Gastroesophageal sphincter (tissue), 4 donors: ENCODE data around the gene TNXB. TPM values are rescaled to one million over a fixed set of nuclear protein-coding genes. Genes with fewer than 3 reads are reported as not detected.

Source experiments
- ATAC-seq: fragments of 150-250 bp; one replicate; pipeline ENCODE4 v1.9.1; 2016; ENCODE audit warnings: mild to moderate bottlenecking, moderate library complexity
- H3K27ac ChIP-seq, 4 donors: fragments of 200-600 bp; sonication (generic) in 3 of 4; 1 replicate in 3 of 4; 2 replicates in 1 of 4; pipeline ENCODE4 v1.5.1; 2016 to 2019
- H3K27me3 ChIP-seq: fragments of 200-600 bp; sonication (generic); one replicate; pipeline ENCODE4 v1.5.1; 2019
- H3K36me3 ChIP-seq, 2 donors: fragments of 200-600 bp; sonication (generic); one replicate each; pipeline ENCODE4 v1.5.1; 2019; ENCODE audit warnings: control low read depth in 1 of 2
- H3K4me1 ChIP-seq, 3 donors: fragments of 200-600 bp; sonication (generic); 1 replicate in 2 of 3; 2 replicates in 1 of 3; pipeline ENCODE4 v1.5.1; 2016 to 2019; ENCODE audit warnings: control low read depth in 2 of 3
- H3K4me3 ChIP-seq, 2 donors: fragments of 200-600 bp; sonication (generic); one replicate each; pipeline ENCODE4 v1.5.1; 2019; ENCODE audit warnings: mild to moderate bottlenecking in 1 of 2, moderate library complexity in 1 of 2
- H3K9me3 ChIP-seq, 3 donors: fragments of 200-600 bp; sonication (generic); one replicate each; pipeline ENCODE4 v1.5.1; 2017 to 2019; ENCODE audit warnings: control low read depth in 2 of 3
- EP300 ChIP-seq: sonication (generic); formaldehyde crosslinking; IDR thresholded peaks from one replicate; pipeline ENCODE4 v1.6.1; 2017; ENCODE audit warnings: antibody characterized with exemption, mild to moderate bottlenecking
- POLR2A ChIP-seq, 2 donors: fragments of 450-650 bp; IDR thresholded peaks; one replicate each; pipeline ENCODE4 v1.6.1; 2017; ENCODE audit warnings: antibody characterized with exemption in 2 of 2, mild to moderate bottlenecking in 2 of 2, moderate library complexity in 1 of 2
- POLR2AphosphoS5 ChIP-seq: sonication (generic); formaldehyde crosslinking; IDR thresholded peaks from one replicate; pipeline ENCODE4 v1.6.1; 2017; ENCODE audit warnings: antibody characterized with exemption
- WGBS, 2 donors: methylation state at CpG; one replicate each; pipeline ENCODE4 v1.1.5; 2018; ENCODE audit warnings: low coverage in 1 of 2; 5-methylcytosine and 5-hydroxymethylcytosine counted together
- total RNA-seq, 4 donors: library from RNA; depleted of rRNA; stranded (reverse); fragments of >200 nt; gene quantifications; one replicate each; pipeline ENCODE4 v1.1.0, GENCODE V29; 2016
- TF ChIP-seq, protein P1 (sequence below), 4 experiments: fragments of 200-600 bp in 2 of 4; fragments of 450-650 bp in 2 of 4; sonication (generic) in 1 of 4; IDR thresholded peaks; one replicate each; pipeline ENCODE4 v1.5.1; 2017 to 2019; ENCODE audit warnings: antibody characterized with exemption in 4 of 4, mild to moderate bottlenecking in 2 of 4, moderate library complexity in 2 of 4

The TNXB gene
- total RNA-seq, 4 donors from 2014 or later: 148 to 394 (median 190) TPM

- H3K4me1 ChIP-seq: peaks cover 0 to 59% (median 30%) of the 10 kb centered on the region in 3 donors
- H3K36me3 ChIP-seq: peaks cover 0 to 53% of the 10 kb centered on the region in 2 donors
- H3K4me3 ChIP-seq: no peak overlapping the region
- 100% methylated on average over 1 of the region's 2 CpGs; no CpG with 5 or more reads in 1 of the 2 donors for WGBS, 2 donors
- H3K27ac ChIP-seq: peak overlapping the region in 3 of 4 donors; percentile 62 to 86 (median 71)
- H3K9me3 ChIP-seq: no peaks in the 10 kb centered on the region
- H3K27me3 ChIP-seq: peaks cover 16% of the 10 kb centered on the region
- ATAC-seq: no peak
- TF ChIP-seq, protein P1, sequence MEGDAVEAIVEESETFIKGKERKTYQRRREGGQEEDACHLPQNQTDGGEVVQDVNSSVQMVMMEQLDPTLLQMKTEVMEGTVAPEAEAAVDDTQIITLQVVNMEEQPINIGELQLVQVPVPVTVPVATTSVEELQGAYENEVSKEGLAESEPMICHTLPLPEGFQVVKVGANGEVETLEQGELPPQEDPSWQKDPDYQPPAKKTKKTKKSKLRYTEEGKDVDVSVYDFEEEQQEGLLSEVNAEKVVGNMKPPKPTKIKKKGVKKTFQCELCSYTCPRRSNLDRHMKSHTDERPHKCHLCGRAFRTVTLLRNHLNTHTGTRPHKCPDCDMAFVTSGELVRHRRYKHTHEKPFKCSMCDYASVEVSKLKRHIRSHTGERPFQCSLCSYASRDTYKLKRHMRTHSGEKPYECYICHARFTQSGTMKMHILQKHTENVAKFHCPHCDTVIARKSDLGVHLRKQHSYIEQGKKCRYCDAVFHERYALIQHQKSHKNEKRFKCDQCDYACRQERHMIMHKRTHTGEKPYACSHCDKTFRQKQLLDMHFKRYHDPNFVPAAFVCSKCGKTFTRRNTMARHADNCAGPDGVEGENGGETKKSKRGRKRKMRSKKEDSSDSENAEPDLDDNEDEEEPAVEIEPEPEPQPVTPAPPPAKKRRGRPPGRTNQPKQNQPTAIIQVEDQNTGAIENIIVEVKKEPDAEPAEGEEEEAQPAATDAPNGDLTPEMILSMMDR (IDR thresholded peaks at IDR 0.05): no peak
- TF ChIP-seq EP300 (no peak), POLR2A (IDR thresholded peaks at IDR 0.05) (no peak), POLR2AphosphoS5 (no peak)
Measured at GRCh38 chr6:32084780-32085179, 24.4 kb downstream of the TNXB start.

- Histone ChIP-seq H3K27ac (peak overlapping the region in 3 of 4 donors; percentile 62 to 86 (median 71)), H3K36me3 (peaks cover 0 to 57% of the 10 kb centered on the region in 2 donors), H3K4me3 (no peak overlapping the region), H3K4me1 (peaks cover 0 to 59% (median 30%) of the 10 kb centered on the region in 3 donors), H3K27me3 (peaks cover 16% of the 10 kb centered on the region), H3K9me3 (no peaks in the 10 kb centered on the region)
- ATAC-seq: no peak
- 86 to 94% methylated on average over 12 to 19 of the region's 22 CpGs for WGBS, 2 donors
- no peak for TF ChIP-seq EP300
- no peak for TF ChIP-seq POLR2AphosphoS5
- TF ChIP-seq POLR2A (IDR thresholded peaks at IDR 0.05): no peak
- TF ChIP-seq, protein P1 (IDR thresholded peaks at IDR 0.05): no peak
Measured at GRCh38 chr6:32083812-32084768, 25.0 kb downstream of the TNXB start.

DNA sequence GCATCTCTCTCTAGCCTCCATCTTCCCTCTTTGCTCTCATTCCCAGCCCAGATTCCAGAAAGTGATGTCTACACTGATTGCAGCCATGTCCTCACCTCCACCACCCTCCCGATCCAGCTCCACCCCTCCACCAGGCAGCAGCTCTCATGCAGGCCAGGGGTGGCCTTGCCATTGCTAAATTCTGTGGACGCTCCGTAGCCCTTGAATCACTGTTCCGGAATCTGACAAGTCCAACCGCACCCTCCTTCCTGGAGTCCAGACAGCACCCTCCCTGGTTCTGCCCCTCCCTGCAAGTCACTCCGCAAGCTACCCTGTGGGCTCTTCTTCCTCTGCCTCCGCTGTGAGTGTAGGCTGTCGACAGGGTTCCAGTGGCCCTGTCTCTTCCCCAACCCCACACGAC, 26.2 kb downstream of the TNXB start:
- TF ChIP-seq, protein P1 (IDR thresholded peaks at IDR 0.05): no peak
- TF ChIP-seq POLR2AphosphoS5: peak; percentile 32
- no peak for TF ChIP-seq POLR2A (IDR thresholded peaks at IDR 0.05)
- Histone ChIP-seq H3K36me3 (peaks cover 0 to 62% of the 10 kb centered on the region in 2 donors), H3K27ac (peak overlapping the region in 3 of 4 donors; percentile 71 to 86 (median 80)), H3K4me3 (no peak overlapping the region), H3K27me3 (peaks cover 16% of the 10 kb centered on the region), H3K4me1 (peaks cover 0 to 51% (median 27%) of the 10 kb centered on the region in 3 donors), H3K9me3 (no peaks in the 10 kb centered on the region)
- WGBS, 2 donors: 50 to 68% methylated on average over 2 to 5 of the region's 9 CpGs
- peak; percentile 81 for ATAC-seq

DNA sequence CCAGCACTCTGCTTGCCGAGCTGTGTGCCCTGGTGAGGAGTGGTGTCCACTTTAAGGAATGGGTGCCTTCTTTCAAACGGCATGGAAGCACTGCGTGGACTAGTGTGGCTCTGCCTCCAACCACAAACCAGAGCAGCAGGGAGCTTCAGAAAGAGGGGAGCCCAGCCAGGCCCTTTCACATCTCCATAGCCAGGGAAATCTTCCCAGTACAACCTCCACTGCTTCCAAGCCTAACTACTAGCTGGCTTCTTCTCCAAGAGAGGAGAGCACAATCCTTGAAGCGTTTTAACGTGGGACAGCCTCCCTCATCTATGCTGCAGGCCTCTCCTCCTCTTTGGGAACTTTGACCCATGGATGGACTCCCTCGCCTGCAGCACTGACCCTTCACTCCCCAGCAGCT, 26.7 kb downstream of the TNXB start:
- 43 to 47% methylated on average over 3 to 6 of the region's 6 CpGs for WGBS, 2 donors
- Histone ChIP-seq H3K27me3 (peaks cover 16% of the 10 kb centered on the region), H3K4me1 (peaks cover 0 to 47% (median 23%) of the 10 kb centered on the region in 3 donors), H3K9me3 (no peaks in the 10 kb centered on the region), H3K4me3 (no peak overlapping the region), H3K27ac (peak overlapping the region in 3 of 4 donors; percentile 71 to 86 (median 80)), H3K36me3 (peaks cover 0 to 62% of the 10 kb centered on the region in 2 donors)
- no peak for ATAC-seq
- TF ChIP-seq POLR2A (IDR thresholded peaks at IDR 0.05): no peak
- no peak for TF ChIP-seq POLR2AphosphoS5
- TF ChIP-seq, protein P1 (IDR thresholded peaks at IDR 0.05): no peak
- TF ChIP-seq EP300: no peak
